ENCODE measurements around the gene PDCL2.
"Not testable (repeated sequence)": the region's sequence is repeated elsewhere in the genome, so short reads cannot be mapped to it uniquely, and the experiment has no call there.

PDCL2 gene

DNA sequence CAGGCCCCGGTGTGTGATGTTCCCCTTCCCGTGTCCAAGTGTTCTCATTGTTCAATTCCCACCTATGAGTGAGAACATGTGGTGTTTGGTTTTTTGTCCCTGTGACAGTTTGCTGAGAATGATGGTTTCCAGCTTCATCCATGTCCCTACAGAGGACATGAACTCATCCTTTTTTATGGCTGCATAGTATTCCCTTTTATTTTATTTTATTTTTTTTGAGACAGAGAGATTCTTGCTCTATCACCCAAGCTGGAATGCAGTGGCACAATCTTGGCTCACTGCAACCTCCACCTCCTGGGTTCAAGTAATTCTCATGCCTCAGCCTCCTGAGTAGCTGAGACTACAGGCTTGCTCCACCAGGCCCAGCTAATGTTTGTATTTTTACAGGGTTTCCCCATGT, 9.3 kb downstream of the PDCL2 start:
- DNase-seq = not testable (repeated sequence)

DNA sequence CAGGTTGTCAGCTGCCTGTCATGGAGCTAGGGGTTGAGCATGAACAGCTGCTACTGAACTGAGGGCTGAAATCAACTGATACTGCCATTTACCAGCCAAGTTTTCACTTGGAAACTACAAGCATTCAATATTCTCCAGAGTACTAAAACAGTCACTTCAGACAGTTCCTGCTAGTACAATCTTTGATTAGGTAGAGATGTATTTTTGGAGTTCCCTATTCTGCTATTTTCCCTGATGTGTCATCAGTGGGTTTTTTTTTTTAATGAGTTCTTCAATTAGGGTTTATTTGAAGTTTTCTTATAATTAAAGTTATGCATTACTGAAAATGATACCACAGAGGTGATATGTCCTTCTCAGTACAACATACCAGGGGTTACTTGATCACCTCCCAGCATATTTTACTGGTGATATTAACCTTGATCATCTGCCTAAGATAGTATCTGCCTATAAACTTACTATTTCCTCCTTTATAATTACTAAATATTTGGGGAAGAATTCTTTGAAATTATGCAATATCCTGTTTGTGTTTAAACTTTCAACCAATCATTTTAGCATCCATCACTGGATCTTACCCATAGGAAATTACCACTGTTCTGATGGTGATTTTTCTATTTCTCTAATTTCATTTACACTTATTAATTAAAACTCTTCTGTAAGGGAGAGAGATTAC, 13.6 kb downstream of the PDCL2 start:
- DNase-seq = no peak

DNA sequence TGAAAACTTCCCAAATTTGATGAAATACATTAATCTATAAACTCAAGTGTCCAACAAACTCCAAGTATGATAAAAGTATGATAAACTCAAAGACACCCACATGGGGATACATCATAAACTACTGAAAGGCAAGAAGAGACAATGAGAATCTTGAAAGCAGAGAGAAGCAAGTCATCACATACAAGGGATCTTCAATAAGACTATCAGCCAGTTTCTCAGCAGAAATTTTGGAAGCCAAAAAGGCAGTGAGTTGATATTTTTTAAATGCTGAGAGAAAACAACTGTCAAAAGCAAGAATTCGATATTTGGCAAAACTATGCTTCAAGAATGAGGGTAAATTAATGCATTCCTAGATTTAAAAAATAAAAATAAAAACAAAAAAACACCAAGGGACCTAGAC, 16.5 kb downstream of the PDCL2 start:
- DNase-seq = no peak

DNA sequence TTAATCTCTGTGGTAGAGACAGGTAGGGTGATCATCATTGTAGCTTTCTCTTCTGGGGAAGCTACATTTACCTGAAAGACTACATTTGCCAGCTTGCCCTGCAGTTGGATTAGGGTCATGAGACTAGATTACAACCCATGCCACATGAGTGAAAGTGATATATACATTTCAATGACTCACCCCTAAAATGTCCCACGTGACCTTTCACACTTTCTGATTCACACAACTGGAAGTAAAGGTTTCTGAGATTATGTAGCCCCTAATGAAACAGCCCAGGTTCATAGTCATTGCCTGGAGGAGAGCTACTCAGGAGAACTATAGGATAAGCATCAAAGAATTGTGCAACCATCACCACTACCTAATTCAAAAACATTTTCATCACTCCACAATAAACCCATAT, 17.8 kb downstream of the PDCL2 start:
- no peak for DNase-seq

DNA sequence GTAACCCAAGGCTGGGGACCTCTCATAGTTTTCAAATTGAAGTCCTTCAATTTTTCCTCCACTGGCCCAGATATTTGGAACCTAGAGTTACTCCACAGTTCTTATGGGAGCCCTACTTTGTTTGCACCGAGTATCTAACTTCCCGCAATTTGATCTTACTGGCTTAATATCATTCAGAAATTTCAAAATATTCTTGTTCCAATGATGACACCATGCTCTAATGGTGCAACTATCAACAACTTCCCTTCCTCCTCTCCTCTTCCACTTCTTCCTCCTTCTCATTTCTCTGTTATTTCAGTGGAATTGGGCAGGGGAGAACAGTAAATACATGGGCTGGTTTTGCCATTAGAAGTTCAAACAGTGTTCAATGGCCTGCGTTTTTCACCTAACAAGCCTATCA, 20.2 kb downstream of the PDCL2 start:
- DNase-seq = no peak

DNA sequence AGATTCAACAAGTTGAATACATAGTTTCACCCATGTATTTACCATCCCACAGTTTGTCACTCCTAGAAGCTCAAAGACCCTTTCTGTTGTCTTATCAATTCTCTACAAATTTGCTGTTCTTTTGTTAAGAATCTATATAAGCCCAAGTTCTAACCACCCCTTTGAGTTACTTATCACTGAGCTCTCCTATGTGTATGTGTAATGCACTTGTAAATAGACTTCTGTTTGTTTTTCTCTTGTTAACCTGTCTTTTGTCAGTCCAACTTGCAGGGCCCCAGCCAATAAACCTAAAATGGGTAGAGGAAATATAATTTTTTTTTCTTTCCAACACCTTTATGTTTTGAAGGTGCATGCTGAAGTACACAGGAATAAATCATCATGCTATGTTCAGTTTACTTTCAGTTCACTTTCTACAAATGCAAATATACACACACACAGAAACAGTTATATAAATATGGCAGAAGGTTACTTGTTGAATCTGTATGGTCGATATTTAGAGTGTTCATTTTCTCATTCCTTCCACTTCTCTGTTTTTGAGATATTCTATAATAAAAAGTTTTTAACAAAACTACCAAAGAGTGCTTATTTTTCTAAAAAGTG, 23.0 kb downstream of the PDCL2 start:
- no peak for DNase-seq

DNA sequence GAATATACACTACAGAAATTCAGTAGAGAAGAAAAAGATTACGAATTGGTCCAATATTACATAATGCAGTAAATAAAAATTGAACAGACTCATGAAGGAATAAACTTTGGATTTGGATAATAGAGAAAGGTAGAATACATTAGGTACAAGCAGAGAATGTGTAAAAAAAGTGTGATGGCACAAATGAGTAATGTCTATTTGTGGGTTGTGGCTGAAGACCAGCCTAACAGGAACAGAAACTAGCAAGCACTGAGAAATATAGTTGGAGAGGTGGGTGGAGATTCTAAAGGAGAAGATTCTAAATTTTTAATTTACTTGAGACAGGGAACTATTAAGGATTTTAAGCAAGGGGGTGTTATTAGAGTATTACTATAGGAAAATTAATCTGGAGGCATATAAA, 30.2 kb downstream of the PDCL2 start:
- DNase-seq = no peak

DNA sequence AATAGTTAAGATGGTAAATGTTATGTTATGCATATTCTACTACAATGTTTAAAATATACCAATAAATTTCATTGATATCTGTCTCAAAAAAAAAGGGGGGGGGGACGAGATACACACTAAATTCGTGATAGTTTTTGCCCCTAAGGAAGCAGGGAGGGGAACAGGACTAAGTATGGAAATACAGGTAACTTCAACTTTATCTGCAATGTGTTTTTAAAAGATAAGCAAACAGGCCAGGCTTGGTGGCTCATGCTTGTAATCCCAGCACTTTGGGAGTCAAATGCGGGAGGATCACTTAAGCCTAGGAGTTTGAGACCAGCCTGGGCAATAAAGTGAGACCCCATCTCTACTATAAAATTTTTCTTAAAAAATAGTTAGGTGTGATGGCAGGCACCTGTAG, 31.9 kb downstream of the PDCL2 start:
- DNase-seq = no peak

DNA sequence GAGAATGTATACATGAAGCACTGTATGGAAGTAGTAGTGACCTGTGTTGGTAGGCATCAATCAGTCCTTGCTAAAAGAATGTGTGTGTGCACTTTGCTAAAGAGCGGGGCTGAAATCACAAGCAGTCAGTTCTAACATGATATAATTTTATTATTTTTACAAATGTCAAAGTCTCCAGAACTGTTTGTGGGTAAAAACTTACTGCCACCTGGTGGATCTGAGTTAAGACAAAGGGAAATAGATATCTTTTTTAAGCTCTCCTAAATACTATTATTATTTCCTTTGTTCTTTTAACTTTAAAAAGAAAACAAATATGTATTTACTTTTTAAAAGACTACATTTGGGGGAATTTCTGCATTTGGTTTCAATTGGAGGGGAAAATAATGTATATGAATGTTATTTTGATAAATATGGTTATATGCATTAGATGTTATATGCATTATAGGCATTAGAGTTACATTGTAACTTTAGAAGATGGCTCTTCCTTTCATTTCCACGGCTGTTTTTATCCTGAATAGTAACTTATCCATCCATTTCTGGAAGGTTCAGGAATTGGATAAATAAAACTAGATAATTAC, 37.5 kb downstream of the PDCL2 start:
- no peak for DNase-seq

DNA sequence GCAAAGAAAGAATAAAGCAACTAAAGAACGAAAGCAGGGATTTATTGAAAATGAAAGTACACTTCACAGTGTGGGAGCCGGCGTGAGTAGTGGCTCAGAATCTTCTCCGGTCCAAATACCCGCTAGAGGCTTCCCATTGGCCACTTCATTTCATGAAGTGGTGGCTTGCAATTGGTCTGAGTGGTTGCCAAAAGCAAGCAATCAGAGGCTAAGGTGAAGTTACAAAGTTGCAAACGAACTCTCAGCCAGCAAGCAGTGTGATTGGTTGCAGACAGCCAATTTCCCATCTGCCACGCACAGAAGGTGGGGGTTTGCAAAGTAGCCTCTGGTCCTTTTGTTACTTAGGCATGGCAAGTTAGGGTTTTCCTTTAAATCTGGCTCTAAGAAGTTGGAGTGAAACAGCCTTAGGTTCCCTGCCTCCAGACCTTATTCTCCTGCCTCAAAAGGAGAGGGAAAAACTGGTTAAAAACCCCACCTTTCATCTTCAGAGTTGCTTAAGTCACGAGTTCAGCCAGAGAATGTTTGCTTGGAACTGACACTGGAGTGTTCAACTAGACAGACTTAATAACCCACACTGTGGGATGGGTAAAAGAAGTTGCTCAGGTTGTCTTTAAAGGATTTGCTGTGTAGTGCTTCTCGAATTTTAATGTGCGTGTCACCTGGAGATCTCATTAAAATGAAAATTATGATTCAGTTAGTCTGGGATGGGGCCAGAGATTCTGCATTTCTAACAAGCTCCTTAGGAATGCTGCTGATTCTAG, 38.4 kb downstream of the PDCL2 start:
- DNase-seq = no peak

DNA sequence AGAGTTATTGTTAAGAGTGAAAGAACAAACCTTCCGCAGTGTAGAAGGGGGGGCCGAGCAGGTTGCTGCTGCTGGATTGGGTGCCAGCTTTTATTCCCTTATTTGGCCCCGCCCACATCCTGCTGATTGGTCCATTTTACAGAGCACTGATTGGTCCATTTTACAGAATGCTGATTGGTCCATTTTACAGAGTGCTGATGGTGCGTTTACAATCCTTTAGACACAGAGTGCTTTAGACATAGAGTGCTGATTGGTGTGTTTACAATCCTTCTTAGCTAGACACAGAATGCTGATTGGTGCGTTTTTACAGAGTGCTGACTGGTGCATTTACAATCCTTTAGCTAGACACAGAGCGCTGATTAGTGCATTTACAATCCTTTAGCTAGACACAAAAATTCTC, 40.1 kb downstream of the PDCL2 start:
- not testable (repeated sequence) for DNase-seq

DNA sequence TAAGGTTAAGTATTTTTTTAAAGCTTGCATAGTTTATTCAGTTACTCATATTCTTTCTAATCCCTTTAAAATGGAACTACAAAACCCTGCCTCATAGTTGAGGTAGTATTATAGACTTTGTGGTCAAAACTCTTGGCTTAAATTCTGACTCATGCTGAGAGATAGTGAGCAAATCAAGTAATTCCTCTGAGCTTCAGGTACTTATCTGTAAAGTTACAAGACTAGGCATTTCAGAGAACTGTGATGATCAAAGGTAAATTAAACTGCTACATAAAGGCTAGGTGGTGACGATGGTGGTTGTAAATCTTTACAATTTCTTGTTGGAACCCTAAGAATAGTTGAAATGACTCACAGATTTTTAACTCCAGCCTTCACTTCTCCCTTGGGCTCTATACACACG, 42.2 kb downstream of the PDCL2 start:
- DNase-seq = no peak

DNA sequence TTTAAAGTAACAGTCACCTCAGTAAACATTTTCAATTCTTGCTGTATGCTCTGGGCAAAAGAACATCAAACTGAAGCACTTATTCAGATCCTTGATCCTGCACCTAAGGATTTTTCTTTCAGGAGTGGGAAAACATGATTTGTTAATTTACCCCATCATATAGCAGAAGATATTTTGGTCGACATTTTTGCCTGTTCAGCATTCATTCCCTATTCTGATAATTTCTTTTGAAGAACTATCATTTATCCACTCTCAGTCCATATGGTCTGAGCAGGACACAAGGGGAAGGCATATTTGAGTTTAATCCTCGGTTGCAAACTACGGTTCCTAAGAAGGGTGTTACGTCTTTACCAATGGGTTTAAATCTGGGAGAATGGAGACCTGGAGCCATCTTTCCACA, 44.1 kb downstream of the PDCL2 start:
- DNase-seq = no peak

DNA sequence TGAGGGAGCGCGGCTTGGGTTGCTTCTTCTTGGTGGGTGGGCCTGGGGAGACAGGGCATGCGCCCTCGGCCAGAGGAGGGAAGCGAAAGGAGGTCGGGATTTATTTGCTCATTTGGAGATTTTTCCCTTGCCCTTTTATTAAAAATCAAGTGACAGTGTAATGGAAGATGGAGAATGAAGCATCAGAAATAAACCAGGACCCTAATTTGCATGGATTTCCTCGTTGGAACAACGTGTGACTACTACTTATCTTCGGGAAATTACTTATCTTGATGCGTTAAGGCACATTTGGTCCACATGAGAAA, 44.6 kb downstream of the PDCL2 start:
- no peak for DNase-seq

DNA sequence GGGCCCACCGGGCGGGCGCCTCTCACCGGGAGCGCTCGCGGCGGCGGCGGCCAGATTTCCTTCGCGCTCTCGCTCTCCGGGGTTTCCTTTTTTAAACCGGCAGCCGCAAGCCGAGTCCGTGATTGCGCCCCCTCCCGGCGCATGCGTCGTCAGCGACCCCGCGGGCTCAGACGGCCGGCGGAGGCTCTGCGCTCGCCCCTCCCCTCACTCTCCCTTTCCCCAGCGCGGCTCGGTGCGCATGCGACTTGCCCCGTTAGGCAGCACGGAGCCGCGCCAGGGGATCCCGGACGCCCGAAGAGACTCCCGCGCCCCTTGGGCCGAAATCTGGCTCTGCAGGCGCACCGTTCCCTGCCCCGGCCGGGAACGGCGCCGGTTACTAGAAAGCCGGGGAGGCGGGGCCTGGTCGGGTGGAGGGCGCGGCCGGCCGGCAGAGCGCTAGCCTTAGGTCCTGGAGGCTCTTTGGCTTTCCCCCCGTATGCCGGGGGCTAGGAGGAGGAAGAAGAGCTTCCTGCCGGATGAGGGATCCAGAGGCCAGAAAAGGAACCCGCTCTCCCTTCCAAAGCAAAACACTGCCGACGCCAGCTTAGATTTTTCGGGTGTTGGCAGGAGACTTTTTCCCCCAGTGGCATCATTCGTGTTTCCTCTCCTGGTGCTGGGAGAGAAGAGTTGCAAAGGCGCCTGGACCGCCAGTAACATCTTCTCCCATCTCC, 45.1 kb downstream of the PDCL2 start, which contains the start of gene CLOCK:
TSS of gene CLOCK (minus strand) at position 154 of the 710 bp plus-strand sequence. CDS start 64,124 bp downstream, outside the sequence.
- DNase-seq = peak; percentile 94

DNA sequence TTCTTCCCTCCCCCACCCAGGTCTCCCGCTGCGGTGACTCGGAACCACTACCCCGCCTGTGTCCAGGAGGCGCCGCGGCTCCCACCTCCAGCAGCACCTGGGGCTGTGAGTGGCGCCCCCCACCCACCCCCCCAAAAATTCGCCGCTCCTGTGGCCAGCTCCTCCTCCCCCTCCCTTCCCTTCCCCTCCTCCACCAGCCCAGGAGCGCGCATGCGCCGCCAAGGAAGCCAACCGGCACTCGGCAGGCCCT, 45.6 kb downstream of the PDCL2 start:
- DNase-seq = no peak

DNA sequence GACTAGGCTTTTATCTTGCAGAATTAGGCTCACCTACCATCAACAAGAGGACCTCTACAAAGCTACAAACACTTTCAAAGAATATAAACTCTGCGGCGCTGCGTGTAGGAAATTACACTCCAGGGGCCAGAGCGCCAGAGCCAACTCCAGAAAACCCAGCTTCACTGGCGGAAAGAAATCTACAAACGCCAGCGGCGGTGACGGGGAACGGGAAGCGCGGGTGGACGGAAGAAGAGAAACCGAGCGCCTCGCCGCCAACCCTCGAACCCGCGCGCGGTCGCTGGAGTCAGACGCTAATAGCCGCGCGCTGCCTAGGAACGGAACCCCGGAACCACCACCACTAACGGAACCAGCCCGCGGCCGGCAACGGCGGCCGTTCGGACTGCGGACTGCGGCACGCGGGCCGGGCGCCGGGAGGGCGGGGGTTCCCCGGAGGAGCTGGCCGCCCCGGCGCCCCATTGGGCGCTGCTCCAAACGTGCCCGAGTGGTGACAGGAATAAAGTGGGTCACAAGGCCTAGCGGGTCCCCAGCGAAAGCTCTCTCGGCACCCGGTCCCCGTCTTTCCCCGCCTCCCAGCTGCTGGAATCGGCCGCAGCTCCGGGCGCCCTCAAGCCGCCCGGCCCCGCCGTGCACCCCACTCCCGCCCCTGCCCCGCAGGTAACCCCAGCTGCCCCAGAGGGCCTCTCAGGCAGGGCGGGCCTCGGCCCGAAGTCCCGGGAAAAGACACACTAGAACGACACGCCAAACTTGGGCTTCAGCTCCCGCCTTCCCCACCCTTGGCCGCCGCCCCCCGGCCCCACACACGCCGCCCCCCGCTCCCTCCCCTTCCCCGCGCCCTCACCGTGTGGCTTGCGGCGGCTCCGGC, 46.2 kb downstream of the PDCL2 start:
- peak; percentile 88 for DNase-seq

DNA sequence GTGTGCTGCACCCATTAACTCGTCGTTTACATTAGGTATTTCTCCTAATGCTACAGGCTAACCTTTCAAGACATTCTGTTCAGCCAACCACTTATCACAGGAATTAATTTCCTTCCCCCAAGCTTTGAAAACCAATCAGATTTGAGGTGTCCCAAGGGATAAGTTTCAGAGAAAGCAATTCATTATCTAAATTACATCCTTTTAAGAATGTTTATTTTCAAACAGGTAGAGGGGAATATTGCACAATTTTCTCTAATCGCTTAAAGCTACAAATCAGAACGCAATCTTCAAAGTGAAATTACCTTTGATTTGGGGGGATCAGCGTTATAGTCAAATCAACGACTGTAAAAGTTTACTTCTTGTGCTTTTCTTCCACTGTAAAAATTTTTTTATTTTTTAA, 46.9 kb downstream of the PDCL2 start:
- no peak for DNase-seq

DNA sequence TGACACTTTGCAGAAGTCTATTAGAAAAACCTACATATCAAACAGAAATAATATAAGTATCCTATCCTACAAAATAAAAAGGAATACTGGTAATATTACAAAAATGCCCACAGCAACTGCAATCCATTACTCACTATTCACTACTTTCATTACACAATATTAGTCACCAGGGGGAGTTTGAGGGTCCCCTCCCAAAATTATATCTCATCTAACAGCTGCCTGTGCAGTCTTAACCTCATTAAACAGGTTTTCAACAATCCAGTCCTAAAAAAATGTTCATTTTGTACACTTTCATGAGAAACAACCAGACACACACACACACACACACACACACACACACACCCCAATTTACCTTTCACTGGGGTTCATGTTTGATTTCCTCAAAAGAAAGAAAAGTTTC, 48.2 kb downstream of the PDCL2 start:
- no peak for DNase-seq

DNA sequence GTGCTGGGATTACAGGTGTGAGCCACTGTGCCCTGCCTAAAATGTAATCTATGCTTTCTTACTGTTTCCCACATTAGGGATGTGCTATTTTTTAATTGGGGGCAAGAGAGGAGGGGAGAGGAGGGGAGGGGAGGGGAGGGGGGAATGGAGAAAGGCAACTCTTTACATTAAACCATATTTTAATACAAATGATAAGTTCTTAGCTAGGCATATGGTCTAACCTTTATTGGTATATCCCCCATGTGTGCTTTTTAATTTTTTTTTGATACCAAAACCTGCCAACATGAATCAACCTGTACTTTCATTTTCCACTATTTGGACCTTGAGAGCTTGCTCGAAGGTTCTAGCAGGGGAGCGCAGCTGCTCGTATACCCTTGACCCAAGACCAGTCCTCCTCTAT, 51.8 kb downstream of the PDCL2 start:
- no peak for DNase-seq

DNA sequence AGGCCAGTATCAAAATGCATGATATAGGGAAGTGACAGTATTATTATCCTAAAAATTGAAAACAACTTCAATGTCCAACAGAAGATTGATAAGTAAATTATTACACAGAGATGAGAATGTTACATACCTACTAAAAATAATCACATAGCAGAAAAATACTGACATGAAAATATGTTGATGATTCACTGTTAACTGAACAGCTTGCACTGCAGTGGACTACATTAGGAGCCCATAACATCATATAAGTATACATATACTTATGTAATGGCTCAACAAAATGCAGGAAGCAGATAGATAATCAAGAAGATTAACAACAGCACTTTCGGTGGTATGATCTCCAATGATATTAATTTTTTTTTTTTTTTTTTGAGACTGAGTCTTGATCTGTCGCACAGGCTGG, 52.4 kb downstream of the PDCL2 start:
- no peak for DNase-seq

DNA sequence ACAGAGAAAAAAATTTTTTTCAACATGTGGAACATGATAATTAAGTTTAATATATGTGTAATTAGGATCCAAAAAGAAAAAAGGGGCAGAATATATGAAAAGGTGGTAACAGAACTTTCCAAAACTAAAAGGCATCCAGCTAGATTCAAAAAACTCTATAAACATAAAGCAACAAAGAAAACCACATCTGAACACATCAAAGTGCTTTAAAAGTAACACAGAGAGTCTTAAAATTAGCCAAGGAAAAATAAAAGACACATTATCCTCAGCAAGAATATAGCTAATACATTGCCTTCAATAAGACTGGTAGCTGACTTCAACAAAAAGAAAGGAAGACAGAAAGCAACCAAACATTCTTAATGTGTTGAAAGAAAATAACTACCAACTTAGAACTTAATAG, 53.5 kb downstream of the PDCL2 start:
- DNase-seq = no peak

DNA sequence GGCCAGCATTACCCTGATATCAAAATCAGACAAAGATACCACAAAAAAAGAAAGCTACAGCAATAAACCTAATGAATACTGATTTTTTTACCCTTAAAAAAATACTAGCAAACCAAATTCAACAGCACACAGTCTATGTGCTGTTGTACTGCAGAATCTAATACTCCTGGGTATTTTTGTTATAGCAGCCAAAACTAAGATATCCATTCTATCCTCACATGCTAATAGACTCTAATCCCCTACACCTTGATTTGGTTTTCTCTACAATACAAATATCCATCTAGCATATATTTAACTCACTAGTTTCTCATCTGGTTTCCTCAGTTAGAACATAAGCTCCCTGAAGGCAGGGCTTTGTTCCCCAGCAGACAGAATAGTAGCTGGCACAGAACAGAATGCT, 57.7 kb downstream of the PDCL2 start:
- no peak for DNase-seq
